GM03348 (cell line): Measurements from ENCODE around the gene TCEAL4.

Source experiments
- DNase-seq: peaks from one replicate; pipeline ENCODE4 v3.0.0; 2012; ENCODE audit warnings: low spot score

TCEAL4 gene

DNA sequence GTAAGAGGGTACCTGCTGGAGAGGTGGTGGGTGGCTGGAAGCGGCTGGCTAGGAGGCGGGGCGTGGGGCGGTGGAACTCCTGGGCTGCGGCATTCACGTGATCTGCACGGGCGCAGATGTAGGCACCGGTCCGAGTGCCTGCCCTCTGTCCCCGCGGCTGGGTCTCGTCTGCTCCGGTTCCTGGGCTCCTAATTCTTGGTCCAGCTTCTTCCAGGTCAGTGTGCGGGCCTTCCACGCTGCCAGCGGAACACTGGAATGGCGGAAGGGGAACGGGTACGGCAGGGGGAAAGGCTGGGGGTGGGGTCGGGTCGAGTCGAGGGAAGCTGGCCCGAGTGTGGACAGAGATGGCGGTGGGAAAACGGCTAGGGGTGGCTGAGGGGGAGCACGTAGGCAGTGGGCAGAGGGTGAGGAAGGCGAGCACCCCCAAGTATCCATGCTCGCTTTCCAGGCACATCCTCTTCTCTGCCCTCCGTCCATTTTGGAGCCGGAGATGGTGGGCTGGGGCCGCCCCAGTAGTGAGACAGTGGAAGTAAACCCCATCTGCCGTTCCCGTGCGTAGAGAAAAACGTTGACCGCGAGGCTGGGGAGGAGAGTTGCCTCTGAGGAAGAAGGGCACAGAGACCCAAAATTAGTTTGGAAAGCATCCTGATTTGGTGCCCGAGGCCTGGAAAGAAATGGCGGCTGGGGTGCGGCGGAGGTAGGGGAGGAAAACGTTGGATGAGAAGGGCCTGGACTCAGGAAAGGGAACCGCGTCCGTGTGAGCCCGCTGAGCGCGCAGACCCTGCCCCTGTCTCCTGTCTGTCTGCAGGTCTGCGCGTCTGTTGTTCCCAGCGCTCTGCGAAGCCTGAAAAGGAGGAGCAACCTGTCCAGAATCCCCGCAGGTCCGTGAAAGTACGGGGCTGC lies at the start of gene TCEAL4:
TSS of gene TCEAL4 (plus strand) at position 105 of the 903 bp plus-strand sequence. CDS start 1,161 bp downstream, outside the sequence.
- DNase-seq, result peak; percentile 68

DNA sequence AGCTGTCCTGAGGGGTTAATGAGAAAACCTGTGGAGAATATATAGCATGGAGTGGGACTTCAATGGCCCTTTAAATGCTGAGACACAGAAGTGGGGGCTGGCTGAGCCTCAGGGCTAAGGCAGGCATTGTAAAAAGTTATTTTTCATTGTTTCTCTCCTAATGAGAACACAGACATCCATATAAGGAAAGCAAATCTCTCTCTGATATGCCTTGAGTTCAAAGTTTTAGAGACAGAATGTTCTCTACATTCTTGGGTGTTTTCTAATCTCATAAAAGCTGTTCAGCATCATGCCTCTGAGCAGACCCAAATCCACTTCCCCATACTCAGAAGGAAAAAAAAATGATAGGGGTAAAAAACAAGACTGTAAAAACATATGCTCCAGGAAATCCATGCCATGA lies 49.2 kb upstream of the TCEAL4 start:
- DNase-seq, result no peak

- DNase-seq, result no peak
These were observed 48.6 kb upstream of the TCEAL4 start for GRCh38 chrX:103536732-103537131.

DNA sequence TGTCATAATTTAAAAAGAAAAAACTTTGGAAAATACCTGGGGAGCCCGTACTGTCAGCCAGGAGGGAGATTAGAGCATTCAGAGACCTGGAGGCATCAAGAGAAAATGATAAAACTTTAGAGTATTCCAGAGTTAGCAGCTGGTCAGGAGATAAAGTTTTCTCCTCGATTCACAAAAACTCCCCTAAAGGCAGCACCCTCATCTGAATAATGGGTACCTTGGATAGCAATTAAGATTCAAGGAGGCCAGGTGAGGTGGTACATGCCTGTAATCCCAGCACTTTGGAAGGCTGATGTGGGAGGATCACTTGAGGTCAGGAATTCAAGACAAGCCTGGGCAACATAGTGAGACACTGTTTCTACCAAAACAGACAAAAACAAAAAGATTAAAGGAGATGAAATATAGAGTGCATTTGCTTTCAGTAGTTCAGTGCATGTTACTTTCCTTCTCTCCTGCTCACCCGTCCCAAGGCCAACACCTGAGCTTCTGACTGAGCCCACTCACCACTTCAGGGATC lies 47.4 kb upstream of the TCEAL4 start:
- no peak for DNase-seq

GRCh38 chrX:103538728-103539127 lies 46.6 kb upstream of the TCEAL4 start:
- DNase-seq, result no peak

- DNase-seq, result no peak
These were observed 45.6 kb upstream of the TCEAL4 start for GRCh38 chrX:103539695-103540094.

DNA sequence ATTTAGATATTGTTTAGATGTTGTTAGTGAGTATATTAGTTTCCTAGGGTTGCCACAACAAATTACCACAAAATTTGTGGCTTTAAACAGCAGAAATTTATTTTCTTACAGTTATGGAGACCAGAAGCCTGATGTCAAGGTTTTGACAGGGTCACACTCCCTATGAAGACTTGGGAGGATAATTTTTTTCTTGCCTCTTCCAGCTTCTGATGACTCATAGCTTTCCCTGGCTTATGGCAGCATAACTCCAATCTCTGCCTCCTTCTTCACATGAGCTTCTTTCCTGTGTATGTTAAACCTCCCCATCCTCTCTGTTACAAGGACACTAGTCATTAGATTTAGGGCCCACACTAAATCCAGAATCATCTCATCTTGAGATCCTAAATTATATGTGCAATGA lies 45.2 kb upstream of the TCEAL4 start:
- DNase-seq, result peak; percentile 7

- DNase-seq, result no peak
These were observed 35.4 kb upstream of the TCEAL4 start for GRCh38 chrX:103549916-103550315.

- no peak for DNase-seq
These were observed 34.8 kb upstream of the TCEAL4 start for GRCh38 chrX:103550415-103551051.

DNA sequence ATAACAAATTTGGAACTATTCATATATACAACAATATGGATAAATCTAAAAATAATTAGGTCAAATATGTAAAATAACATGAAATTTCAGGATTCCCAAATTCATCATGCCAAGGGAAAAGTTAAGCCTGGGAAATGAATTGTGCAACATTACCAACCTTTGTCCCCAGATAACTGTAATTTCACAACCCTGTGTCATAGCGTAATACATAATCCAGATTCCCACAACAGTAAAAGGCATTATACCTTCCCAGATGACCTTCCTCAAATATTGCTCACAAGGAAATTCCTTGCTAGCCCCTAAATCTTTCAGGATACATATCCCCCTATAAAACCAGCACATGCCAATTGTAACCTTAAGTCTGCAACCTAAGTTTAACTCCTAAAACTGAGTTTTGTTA lies 33.1 kb upstream of the TCEAL4 start:
- DNase-seq, result no peak

- DNase-seq, result no peak
These were observed 30.5 kb upstream of the TCEAL4 start for GRCh38 chrX:103554687-103555424.

GRCh38 chrX:103556963-103557612 lies 28.2 kb upstream of the TCEAL4 start:
- DNase-seq, result no peak

DNA sequence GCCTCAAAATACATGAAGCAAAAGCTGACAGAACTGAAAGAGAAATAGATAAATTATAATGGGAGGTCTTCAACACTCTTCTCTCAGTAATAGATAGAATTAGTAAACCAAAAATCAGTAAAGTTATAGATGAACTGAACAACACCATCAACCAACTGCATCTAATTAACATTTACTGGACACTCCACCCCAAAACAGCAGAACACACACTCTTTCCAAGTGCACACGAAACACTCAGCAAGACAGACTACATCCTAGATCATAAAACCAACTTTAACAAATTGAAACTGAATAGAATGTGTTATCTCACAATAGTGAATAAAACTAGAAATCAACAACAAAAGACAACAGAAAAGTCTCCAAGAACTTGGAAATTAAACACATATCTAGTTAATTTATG lies 25.1 kb upstream of the TCEAL4 start:
- no peak for DNase-seq

GRCh38 chrX:103562801-103563200 lies 22.5 kb upstream of the TCEAL4 start:
- DNase-seq, result no peak

DNA sequence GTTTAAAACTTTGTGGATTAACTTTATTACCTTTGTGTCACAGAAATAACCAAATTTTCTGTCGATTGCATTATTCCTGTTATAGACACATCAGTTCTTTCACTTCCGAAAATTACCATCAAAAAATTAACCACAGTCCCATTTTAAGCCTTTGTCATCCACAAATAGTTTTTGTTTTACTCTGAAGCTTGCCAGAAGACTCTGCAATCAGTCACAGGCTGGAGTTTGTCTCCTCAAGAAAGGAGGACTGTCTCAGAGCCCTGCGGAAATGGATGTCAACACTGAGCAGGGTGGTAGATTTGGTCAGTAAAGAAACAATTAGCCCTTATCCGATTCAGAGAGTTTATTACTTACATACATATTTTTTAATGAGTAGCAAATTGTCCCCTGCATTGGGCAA lies 20.1 kb upstream of the TCEAL4 start:
- DNase-seq, result no peak

- peak; percentile 31 for DNase-seq
These were observed 19.6 kb upstream of the TCEAL4 start for GRCh38 chrX:103565752-103566151.

- DNase-seq, result no peak
These were observed 14.2 kb upstream of the TCEAL4 start for GRCh38 chrX:103571121-103571520.

- DNase-seq, result no peak
These were observed 13.6 kb upstream of the TCEAL4 start for GRCh38 chrX:103571726-103572125.

- no peak for DNase-seq
These were observed 12.1 kb upstream of the TCEAL4 start for GRCh38 chrX:103573202-103573601.

DNA sequence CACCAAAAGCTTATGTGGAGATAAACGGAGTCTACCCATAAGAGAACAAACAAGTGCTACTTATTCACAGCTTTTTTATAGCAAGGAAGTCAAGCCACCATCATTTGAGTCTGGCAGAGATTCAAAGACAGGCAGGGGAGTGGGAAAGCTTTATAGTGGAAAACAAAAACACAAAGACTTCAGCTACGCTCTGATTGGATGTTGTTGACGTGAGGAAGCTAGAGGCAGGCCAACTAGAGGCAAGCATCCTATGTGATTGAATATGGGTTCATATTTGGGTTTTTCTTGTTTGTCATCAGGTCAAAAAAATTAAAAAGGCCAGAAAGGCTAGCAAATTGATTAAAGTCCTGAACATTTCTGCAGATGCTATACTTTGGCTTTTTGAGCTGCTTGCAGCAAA lies 719 bp upstream of the TCEAL4 start:
- DNase-seq, result no peak

- DNase-seq, result peak; percentile 9
These were observed 965 bp downstream of the TCEAL4 start for GRCh38 chrX:103586314-103586646.

DNA sequence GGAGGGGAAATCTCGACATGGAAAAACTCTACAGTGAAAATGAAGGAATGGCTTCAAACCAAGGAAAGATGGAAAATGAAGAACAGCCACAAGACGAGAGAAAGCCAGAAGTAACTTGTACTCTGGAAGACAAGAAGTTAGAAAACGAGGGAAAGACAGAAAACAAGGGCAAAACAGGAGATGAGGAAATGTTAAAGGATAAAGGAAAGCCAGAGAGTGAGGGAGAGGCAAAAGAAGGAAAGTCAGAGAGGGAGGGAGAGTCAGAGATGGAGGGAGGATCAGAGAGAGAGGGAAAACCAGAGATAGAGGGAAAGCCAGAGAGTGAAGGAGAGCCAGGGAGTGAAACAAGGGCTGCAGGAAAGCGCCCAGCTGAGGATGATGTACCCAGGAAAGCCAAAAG lies 1.3 kb downstream of the TCEAL4 start:
- no peak for DNase-seq
